B cell (primary cell): ENCODE data around the gene PCYOX1L.

Source experiments
- CTCF ChIP-seq: fragments of 200-600 bp; IDR thresholded peaks from one replicate; pipeline ENCODE4 v1.8.0; 2022; ENCODE audit warnings: antibody characterized with exemption, mild to moderate bottlenecking
- EZH2 ChIP-seq: IDR thresholded peaks from 2 replicates; pipeline ENCODE4 v1.6.1; 2012; ENCODE audit warnings: borderline replicate concordance, low read depth, mild to moderate bottlenecking, moderate library complexity, low read length; ENCODE audit not compliant: insufficient read depth, poor library complexity, severe bottlenecking

DNA sequence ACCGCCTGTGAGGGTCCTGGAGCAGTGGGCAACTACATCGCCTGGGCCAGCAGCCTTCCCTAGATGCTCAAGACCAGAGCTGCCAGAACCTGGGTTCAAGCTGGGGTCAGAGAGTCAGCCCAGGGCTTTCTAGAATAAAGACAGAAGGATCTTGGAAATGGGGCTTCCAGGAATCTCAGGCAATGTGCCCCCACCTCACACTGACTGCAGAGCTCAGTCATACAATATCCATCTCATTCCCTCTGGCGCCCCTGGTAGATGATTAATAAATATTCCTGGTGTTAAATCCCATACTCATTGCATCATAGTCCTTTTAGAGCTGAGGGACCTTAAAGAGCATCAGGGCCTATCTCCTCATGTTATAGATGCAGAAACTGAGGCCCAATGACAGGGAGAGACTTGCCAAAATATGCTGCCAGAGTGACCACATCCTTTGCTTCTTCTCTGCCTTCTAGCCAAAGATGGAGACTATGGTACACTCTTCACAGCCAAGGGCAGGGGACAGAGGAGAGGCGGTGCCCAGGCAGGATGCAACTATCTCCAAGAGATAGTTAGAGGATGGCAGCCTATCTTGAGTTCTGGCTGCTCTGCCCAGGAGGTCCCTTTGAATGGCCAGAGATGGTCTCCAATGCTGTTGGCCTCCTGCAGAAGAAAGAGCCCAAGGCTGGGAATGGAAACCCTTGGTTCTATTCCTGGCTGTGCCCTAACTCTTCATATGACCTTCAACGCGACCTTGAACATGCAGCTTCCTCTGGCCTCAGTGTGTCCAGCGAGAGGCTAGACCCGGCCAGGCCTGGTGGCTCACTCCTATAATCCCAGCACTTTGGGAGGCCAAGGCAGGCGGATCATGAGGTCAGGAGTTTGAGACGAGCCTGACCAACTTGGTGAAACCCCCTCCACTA, 57.5 kb downstream of the PCYOX1L start:
- no peak for TF ChIP-seq CTCF
- no peak for TF ChIP-seq EZH2
